ENCODE results near the gene TMEM125. TPM values are rescaled to one million over a fixed set of nuclear protein-coding genes. Genes with fewer than 3 reads are reported as not detected.

TMEM125 gene
- total and polyA plus RNA-seq, 11 donors = 0.11 to 0.68 (median 0.29) TPM; not detected in 5

- intact Hi-C loops (cut with DNase I) = no loop called here
- TF ChIP-seq POLR2A (IDR thresholded peaks at IDR 0.05) (no peak), CTCF (IDR thresholded peaks at IDR 0.05) (no peak)
- 93 to 96% (median 94%) methylated on average over 13 to 19 of the region's 19 CpGs for WGBS, 4 donors
- H3K4me1 ChIP-seq = peaks cover 0 to 12% (median 0%) of the 10 kb centered on the region in 12 donors
- H3K4me3 ChIP-seq = no peak overlapping the region
- H3K27me3 ChIP-seq = no peaks in the 10 kb centered on the region
- DNase-seq = no peak
- no peak for ATAC-seq
- H3K27ac ChIP-seq = no peak overlapping the region
- no peaks in the 10 kb centered on the region for H3K9me3 ChIP-seq
- H3K36me3 ChIP-seq = peaks cover 0 to 71% (median 7%) of the 10 kb centered on the region in 9 donors
Observed at GRCh38 chr1:43312212-43312623, 42.4 kb downstream of the TMEM125 start.

- peaks cover 0 to 9% (median 0%) of the 10 kb centered on the region in 12 donors for H3K4me1 ChIP-seq
- ATAC-seq (no peak), DNase-seq (no peak)
- peaks cover 0 to 70% (median 7%) of the 10 kb centered on the region in 9 donors for H3K36me3 ChIP-seq
- no peaks in the 10 kb centered on the region for H3K27me3 ChIP-seq
- no peak overlapping the region for H3K4me3 ChIP-seq
- intact Hi-C loops (cut with DNase I) = no loop called here
- 92 to 93% (median 93%) methylated on average over 15 to 24 of the region's 24 CpGs for WGBS, 4 donors
- H3K9me3 ChIP-seq = no peaks in the 10 kb centered on the region
- H3K27ac ChIP-seq = no peak overlapping the region
- no peak for TF ChIP-seq POLR2A (IDR thresholded peaks at IDR 0.05)
- TF ChIP-seq CTCF (IDR thresholded peaks at IDR 0.05) = no peak
Observed at GRCh38 chr1:43312663-43313515, 43.1 kb downstream of the TMEM125 start.

GRCh38 chr1:43313771-43314170, 44.0 kb downstream of the TMEM125 start:
- intact Hi-C loops (cut with DNase I) = no loop called here
- 94 to 97% (median 94%) methylated on average over 10 of the region's 10 CpGs for WGBS, 4 donors
- H3K4me3 ChIP-seq = no peak overlapping the region
- no peaks in the 10 kb centered on the region for H3K27me3 ChIP-seq
- TF ChIP-seq POLR2A (IDR thresholded peaks at IDR 0.05) (no peak), CTCF (IDR thresholded peaks at IDR 0.05) (no peak)
- no peak overlapping the region for H3K27ac ChIP-seq
- H3K4me1 ChIP-seq = peaks cover 0 to 9% (median 0%) of the 10 kb centered on the region in 12 donors
- H3K36me3 ChIP-seq = peaks cover 0 to 64% (median 7%) of the 10 kb centered on the region in 9 donors
- DNase-seq = no peak
- H3K9me3 ChIP-seq = no peaks in the 10 kb centered on the region
- ATAC-seq = no peak

- no peak overlapping the region for H3K27ac ChIP-seq
- H3K36me3 ChIP-seq = peaks cover 0 to 64% (median 7%) of the 10 kb centered on the region in 9 donors
- no peak for ATAC-seq
- H3K9me3 ChIP-seq = no peaks in the 10 kb centered on the region
- intact Hi-C loops (cut with DNase I) = no loop called here
- no peak for DNase-seq
- 92 to 99% (median 95%) methylated on average over 5 of the region's 5 CpGs for WGBS, 4 donors
- peaks cover 0 to 7% (median 0%) of the 10 kb centered on the region in 12 donors for H3K4me1 ChIP-seq
- H3K27me3 ChIP-seq = no peaks in the 10 kb centered on the region
- no peak overlapping the region for H3K4me3 ChIP-seq
- no peak for TF ChIP-seq CTCF (IDR thresholded peaks at IDR 0.05)
- no peak for TF ChIP-seq POLR2A (IDR thresholded peaks at IDR 0.05)
Observed at GRCh38 chr1:43314233-43314632, 44.5 kb downstream of the TMEM125 start.

Data from heart left ventricle (tissue), 16 donors.